IPS DF 6.9 (cell line): Measurements from ENCODE around the gene CXCL16.
"Not testable (repeated sequence)": the region's sequence is repeated elsewhere in the genome, so short reads cannot be mapped to it uniquely, and the experiment has no call there.

ENCODE experiments used
- DNase-seq: peaks from one replicate; pipeline ENCODE4 v3.0.0-alpha.2; 2013; ENCODE audit warnings: low read depth, low spot score
- H3K27ac ChIP-seq: one replicate; pipeline ENCODE4 v1.5.1; 2013; ENCODE audit warnings: low read length, control low read depth
- H3K27me3 ChIP-seq: 2 replicates; pipeline ENCODE4 v1.6.1; 2013; ENCODE audit warnings: mild to moderate bottlenecking, low read length; ENCODE audit not compliant: control insufficient read depth, insufficient read depth
- H3K36me3 ChIP-seq: 2 replicates; pipeline ENCODE4 v1.6.1; 2013; ENCODE audit warnings: low read length; ENCODE audit not compliant: control insufficient read depth, insufficient read depth
- H3K4me1 ChIP-seq: 2 replicates; pipeline ENCODE4 v1.6.1; 2013; ENCODE audit warnings: low read length; ENCODE audit not compliant: control insufficient read depth, insufficient read depth
- H3K4me3 ChIP-seq: 2 replicates; pipeline ENCODE4 v1.5.1; 2013; ENCODE audit warnings: mild to moderate bottlenecking, low read length
- H3K9me3 ChIP-seq: 2 replicates; pipeline ENCODE4 v1.6.1; 2013; ENCODE audit warnings: low read length, inconsistent platforms; ENCODE audit not compliant: control insufficient read depth, insufficient read depth
- WGBS: extraction: QIAGEN DNeasy Blood & Tissue Kit; methylation state at CpG from one replicate; pipeline ENCODE4 v1.1.7; 2013; ENCODE audit warnings: mixed read lengths, missing lambda C conversion rate; ENCODE audit not compliant: insufficient read length, insufficient coverage; 5-methylcytosine and 5-hydroxymethylcytosine counted together

Gene CXCL16

DNA sequence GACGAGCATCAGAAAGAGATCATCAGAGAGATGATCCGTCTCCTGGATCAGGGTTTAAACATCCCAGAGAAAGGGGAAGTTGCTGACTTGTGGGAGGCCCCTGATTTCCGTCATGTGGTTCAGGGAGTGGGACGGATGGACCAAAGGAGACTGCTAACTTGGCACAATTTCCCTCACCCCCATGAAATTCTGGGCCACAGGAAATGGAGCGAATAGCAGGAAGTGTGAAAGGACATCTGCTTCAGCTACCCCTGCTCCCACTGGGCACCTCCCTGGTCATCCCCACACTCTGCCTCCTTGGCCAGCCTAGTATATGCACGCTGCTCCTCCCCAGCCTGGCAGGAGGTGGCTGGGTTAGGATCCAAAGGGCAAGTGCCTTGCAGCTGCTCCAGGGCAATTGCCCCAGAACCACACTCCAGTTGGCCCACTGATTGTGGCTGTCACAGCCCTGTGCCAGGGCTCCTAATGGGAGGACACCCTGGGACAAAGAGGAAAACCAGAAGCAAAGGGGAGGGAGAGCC is 28.0 kb downstream of the CXCL16 start:
- Histone ChIP-seq H3K4me1 (peaks cover 3% of the 10 kb centered on the region), H3K27ac (no peak overlapping the region), H3K36me3 (no peaks in the 10 kb centered on the region), H3K4me3 (no peak overlapping the region; the same call in 1 of the 2 replicates), H3K27me3 (no peaks in the 10 kb centered on the region), H3K9me3 (no peaks in the 10 kb centered on the region)
- DNase-seq, result no peak
- no CpG with 5 or more reads among the region's 6 CpGs for WGBS

DNA sequence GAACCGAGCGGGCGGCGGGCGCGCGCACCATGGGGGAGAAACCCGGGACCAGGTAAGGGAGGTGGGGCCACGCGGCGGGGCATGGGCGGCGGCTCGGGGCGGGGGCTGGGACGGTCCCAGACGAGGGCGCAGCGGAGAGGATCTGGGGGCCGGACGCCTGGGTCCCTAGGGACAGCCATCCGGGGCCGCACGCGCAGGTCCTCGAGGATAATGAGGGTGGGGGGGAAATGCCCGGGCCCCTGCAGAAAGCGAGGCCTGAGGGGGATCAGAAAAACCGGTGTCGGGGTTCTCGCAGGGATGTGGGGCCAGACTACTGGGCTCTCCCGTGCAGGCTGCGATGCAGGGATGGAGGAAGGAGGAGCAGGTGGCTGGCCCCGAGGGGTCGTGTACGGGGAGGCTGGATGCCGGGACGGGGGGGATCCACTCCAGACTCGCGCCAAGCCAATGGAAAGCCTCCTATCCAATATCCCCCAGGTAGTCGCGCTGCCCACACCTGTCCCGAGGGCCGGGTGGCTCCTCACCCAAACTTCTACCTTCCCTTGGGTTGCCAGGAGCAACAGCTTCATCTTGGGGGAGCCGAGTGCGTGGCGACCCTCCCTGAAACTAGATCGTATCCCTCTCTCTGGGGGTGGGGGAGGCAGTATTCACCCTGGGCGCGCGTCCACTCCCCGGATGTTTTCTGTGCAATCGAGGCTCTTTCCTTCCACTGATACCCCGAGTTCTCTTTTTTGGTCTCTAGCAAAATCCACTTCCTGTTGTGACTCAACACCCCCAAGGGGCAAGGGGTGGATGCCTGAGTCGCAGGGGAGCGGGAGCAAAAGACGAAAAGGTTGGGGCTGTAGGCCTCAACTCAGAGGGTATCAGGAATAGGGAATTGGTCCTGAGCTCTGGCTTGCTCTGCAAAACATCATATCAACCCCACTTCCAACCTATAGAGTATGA is 28.8 kb downstream of the CXCL16 start:
- H3K9me3 ChIP-seq, result no peaks in the 10 kb centered on the region
- no peak overlapping the region for H3K27ac ChIP-seq
- no peaks in the 10 kb centered on the region for H3K36me3 ChIP-seq
- no CpG with 5 or more reads among the region's 57 CpGs for WGBS
- H3K4me3 ChIP-seq, result peak overlapping the region; percentile 67
- peaks cover 3% of the 10 kb centered on the region for H3K4me1 ChIP-seq
- DNase-seq, result no peak
- H3K27me3 ChIP-seq, result no peaks in the 10 kb centered on the region

GRCh38 chr17:4709794-4710692 is 29.7 kb downstream of the CXCL16 start, which contains the start of gene ARRB2:
Gene ARRB2, plus strand, starts transcription at chr17:4710632. Its CDS starts 90 bp downstream, at chr17:4710722.
- Histone ChIP-seq H3K9me3 (no peaks in the 10 kb centered on the region), H3K27me3 (no peaks in the 10 kb centered on the region), H3K4me3 (peak within 1 kb of the TSS; percentile 67), H3K27ac (no peak within 1 kb of the TSS), H3K36me3 (no peaks in the 10 kb centered on the region), H3K4me1 (peaks cover 3% of the 10 kb centered on the region)
- peak; percentile 91 for DNase-seq
- WGBS, result no CpG with 5 or more reads among the region's 67 CpGs

DNA sequence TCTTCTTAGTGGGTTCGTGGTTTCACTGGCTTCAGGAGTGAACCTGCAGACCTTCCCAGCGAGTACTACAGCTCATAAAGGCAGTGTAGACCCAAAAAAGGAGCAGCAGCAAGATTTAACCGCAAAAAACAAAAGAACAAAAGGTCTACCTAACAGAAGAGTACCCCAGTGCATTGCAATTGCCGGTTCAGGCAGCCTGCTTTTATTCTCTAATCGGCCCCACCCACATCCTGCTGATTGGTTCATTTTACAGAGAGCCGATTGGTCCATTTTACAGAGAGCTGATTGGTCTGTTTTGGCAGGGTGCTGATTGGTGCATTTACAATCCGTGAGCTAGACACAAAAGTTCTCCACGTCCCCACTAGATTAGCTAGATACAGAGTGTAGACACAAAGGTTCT is 31.3 kb downstream of the CXCL16 start:
- H3K4me1 ChIP-seq, result peaks cover 3% of the 10 kb centered on the region
- no peak overlapping the region for H3K4me3 ChIP-seq
- no peaks in the 10 kb centered on the region for H3K27me3 ChIP-seq
- no CpG with 5 or more reads among the region's 8 CpGs for WGBS
- H3K36me3 ChIP-seq, result no peaks in the 10 kb centered on the region
- DNase-seq, result no peak
- no peaks in the 10 kb centered on the region for H3K9me3 ChIP-seq
- H3K27ac ChIP-seq, result no peak overlapping the region

- DNase-seq, result no peak
- Histone ChIP-seq H3K4me1 (peaks cover 1% of the 10 kb centered on the region; the same call in 1 of the 2 replicates), H3K36me3 (no peaks in the 10 kb centered on the region), H3K9me3 (no peaks in the 10 kb centered on the region), H3K27me3 (no peaks in the 10 kb centered on the region), H3K27ac (no peak overlapping the region), H3K4me3 (no peak overlapping the region)
- no CpG with 5 or more reads among the region's 7 CpGs for WGBS
Observed at GRCh38 chr17:4706121-4706520, 33.6 kb downstream of the CXCL16 start.

DNA sequence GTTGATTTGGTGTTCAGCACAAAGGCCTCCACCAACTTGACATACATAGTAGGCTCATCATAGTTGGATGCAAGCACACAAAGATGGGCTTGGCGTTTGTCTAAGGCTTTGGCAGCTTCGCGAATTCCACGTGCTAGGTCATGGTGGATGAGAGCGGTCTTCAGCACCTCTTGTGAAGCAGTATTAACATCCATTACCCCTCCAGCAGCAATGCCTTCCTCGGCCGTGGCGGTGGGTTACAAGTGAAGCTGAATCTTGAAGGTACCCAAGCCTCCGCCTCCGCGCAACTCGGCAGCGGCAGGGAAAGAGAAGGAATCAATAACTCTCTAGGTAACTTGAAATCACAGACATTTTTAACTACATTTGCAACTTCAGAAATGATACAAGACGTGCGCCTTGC is 34.7 kb downstream of the CXCL16 start:
- no peak overlapping the region for H3K4me3 ChIP-seq
- H3K27ac ChIP-seq, result no peak overlapping the region
- no peaks in the 10 kb centered on the region for H3K27me3 ChIP-seq
- WGBS, result no CpG with 5 or more reads among the region's 15 CpGs
- H3K9me3 ChIP-seq, result no peaks in the 10 kb centered on the region
- no peaks in the 10 kb centered on the region for H3K36me3 ChIP-seq
- peaks cover 1% of the 10 kb centered on the region; the same call in 1 of the 2 replicates for H3K4me1 ChIP-seq
- no peak for DNase-seq

- H3K4me3 ChIP-seq, result peak overlapping the region; percentile 77; the same call in 1 of the 2 replicates
- not testable (repeated sequence) for H3K36me3 ChIP-seq, DNase-seq, H3K9me3 ChIP-seq, H3K27ac ChIP-seq, H3K27me3 ChIP-seq, H3K4me1 ChIP-seq
- WGBS, result no CpG with 5 or more reads among the region's 14 CpGs
Observed at GRCh38 chr17:4704574-4704907, 35.2 kb downstream of the CXCL16 start.

DNA sequence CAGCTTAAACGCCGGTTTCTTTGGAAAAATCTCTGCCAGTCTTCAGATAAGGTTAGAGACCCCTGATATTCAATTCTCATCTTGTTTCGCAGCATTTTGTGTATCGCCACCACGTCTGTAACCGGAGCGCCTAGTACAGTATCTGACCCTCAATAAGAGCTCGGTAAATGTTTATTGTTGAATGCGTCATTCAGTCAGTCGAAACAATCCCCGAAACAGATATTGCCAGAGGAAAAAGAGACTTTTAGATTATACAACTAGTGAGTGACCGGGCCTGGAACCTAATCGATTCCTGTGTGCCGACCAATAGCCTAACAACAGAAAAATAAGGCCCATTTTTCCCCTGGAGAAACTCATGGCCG is 36.4 kb downstream of the CXCL16 start:
- H3K4me1 ChIP-seq, result no peaks in the 10 kb centered on the region; the same call in 1 of the 2 replicates

GRCh38 chr17:4701116-4701515 is 38.6 kb downstream of the CXCL16 start:
- no peak for DNase-seq
- Histone ChIP-seq H3K27me3 (no peaks in the 10 kb centered on the region), H3K27ac (no peak overlapping the region), H3K4me3 (no peak overlapping the region), H3K36me3 (no peaks in the 10 kb centered on the region), H3K9me3 (no peaks in the 10 kb centered on the region), H3K4me1 (no peaks in the 10 kb centered on the region; the same call in 1 of the 2 replicates)
- no CpG with 5 or more reads among the region's 1 CpG for WGBS

More for the DNA sequence above, 36.4 kb downstream of the CXCL16 start:
- H3K9me3 ChIP-seq, result no peaks in the 10 kb centered on the region
- DNase-seq, result no peak
- no peaks in the 10 kb centered on the region for H3K36me3 ChIP-seq
- no CpG with 5 or more reads among the region's 15 CpGs for WGBS
- no peaks in the 10 kb centered on the region for H3K27me3 ChIP-seq
- H3K4me3 ChIP-seq, result peak overlapping the region; percentile 77; the same call in 1 of the 2 replicates
- H3K27ac ChIP-seq, result no peak overlapping the region

- H3K36me3 ChIP-seq, H3K9me3 ChIP-seq: not testable (repeated sequence)
- WGBS, result no CpG with 5 or more reads among the region's 13 CpGs
Observed at GRCh38 chr17:4699401-4700056, 40.2 kb downstream of the CXCL16 start.

More at GRCh38 chr17:4699401-4700056, 40.2 kb downstream of the CXCL16 start:
- not testable (repeated sequence) for H3K4me3 ChIP-seq, H3K27me3 ChIP-seq, H3K27ac ChIP-seq, DNase-seq, H3K4me1 ChIP-seq
